ENCODE measurements around the gene HOXC9. TPM values are rescaled to one million over a fixed set of nuclear protein-coding genes. Genes with fewer than 3 reads are reported as not detected.
"Not testable (repeated sequence)": the region's sequence is repeated elsewhere in the genome, so short reads cannot be mapped to it uniquely, and the experiment has no call there.

Gene HOXC9
- total RNA-seq, 1 donor = 0.86 TPM

DNA sequence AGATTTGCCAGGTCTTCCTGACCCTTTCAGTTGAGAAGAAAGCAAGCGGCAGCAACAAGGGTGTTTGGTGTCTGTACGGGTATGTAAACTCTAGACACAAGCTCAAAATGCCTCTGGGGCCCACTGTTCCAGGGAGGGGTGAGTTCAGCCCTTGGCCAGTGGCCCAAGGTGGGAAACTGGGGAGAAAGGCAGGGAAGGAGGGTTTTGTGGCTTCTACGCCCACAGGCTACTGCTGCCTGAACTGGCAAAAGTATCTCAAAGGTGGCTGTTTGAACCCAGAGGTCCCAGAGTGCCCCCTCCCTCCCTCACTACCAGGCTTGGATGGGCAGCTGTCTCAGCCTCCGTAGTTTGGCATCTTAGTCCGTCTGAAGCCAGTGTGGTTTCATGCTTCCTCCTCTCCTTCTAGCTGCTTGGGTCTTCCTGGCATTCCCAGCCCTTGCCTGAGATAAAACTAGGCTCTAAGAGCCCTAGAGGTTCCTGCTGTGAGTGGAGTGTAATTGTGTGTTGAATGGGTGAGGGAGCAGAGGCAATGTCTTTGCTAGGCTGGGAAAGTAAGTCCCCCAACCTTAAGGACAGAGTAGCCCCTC lies 38.4 kb downstream of the HOXC9 start:
- TF ChIP-seq, protein P1, sequence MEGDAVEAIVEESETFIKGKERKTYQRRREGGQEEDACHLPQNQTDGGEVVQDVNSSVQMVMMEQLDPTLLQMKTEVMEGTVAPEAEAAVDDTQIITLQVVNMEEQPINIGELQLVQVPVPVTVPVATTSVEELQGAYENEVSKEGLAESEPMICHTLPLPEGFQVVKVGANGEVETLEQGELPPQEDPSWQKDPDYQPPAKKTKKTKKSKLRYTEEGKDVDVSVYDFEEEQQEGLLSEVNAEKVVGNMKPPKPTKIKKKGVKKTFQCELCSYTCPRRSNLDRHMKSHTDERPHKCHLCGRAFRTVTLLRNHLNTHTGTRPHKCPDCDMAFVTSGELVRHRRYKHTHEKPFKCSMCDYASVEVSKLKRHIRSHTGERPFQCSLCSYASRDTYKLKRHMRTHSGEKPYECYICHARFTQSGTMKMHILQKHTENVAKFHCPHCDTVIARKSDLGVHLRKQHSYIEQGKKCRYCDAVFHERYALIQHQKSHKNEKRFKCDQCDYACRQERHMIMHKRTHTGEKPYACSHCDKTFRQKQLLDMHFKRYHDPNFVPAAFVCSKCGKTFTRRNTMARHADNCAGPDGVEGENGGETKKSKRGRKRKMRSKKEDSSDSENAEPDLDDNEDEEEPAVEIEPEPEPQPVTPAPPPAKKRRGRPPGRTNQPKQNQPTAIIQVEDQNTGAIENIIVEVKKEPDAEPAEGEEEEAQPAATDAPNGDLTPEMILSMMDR (IDR thresholded peaks at IDR 0.05; ENCODE audit: insufficient read depth, low read depth, low read length) = no peak
- no peak overlapping the region for H3K4me3 ChIP-seq (ENCODE audit: low read depth, low read length)
- DNase-seq (ENCODE audit: low read depth) = no peak

DNA sequence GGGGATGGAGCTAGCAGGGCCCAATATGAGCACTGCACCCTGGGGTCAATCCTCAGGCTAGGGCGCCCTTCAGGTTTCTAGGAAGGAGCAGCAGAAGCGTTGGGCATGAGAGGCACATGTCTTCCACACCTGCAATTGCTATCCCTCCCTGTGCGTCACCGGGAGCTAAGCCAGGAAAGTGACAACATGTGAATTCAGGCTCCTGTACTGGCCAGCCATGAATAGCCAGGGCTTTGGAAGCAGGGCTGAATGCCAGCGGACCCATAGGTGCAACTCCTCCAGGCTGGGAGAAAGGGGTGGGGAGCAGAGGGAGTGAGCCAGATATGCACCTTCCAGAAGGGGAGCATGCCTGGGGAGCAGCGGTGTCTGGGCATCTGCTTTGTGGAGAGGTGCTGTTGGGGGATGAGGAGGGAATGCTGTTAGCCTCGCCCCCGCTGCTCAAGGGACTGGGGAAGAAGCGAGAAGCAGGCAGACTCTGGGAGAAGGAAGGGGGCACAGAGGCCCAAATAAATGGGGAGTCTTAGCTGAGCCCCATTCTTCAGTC lies 39.0 kb downstream of the HOXC9 start:
- no peak for DNase-seq (ENCODE audit: low read depth)
- TF ChIP-seq, protein P1 (IDR thresholded peaks at IDR 0.05; ENCODE audit: insufficient read depth, low read depth, low read length) = no peak
- H3K4me3 ChIP-seq (ENCODE audit: low read depth, low read length) = no peak overlapping the region

- TF ChIP-seq, protein P1 (IDR thresholded peaks at IDR 0.05; ENCODE audit: insufficient read depth, low read depth, low read length) = no peak
- no peak overlapping the region for H3K4me3 ChIP-seq (ENCODE audit: low read depth, low read length)
- no peak for DNase-seq (ENCODE audit: low read depth)
Measured at GRCh38 chr12:54039417-54040147, 39.6 kb downstream of the HOXC9 start.

DNA sequence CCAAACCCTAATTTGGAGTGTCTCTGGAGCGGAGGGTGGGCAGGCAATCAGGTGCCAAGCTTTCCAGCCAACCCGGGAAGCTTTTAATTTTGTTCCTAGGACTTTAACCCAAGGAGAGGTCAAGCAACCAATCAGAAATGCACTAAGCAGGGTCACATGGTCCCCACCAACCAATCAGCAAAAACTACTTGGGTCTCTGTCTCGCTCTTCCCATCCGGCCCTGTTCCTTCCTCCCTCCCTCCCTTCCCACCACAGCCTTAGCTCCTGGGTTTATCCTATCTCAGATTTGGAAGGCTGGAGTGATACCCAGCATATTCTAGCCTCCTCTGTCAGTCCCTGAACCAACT lies 40.2 kb downstream of the HOXC9 start:
- TF ChIP-seq, protein P1 (IDR thresholded peaks at IDR 0.05; ENCODE audit: insufficient read depth, low read depth, low read length) = no peak
- H3K4me3 ChIP-seq (ENCODE audit: low read depth, low read length) = no peak overlapping the region
- no peak for DNase-seq (ENCODE audit: low read depth)

GRCh38 chr12:54040648-54041047 lies 40.7 kb downstream of the HOXC9 start:
- no peak overlapping the region for H3K4me3 ChIP-seq (ENCODE audit: low read depth, low read length)
- TF ChIP-seq, protein P1 (IDR thresholded peaks at IDR 0.05; ENCODE audit: insufficient read depth, low read depth, low read length) = no peak
- no peak for DNase-seq (ENCODE audit: low read depth)

DNA sequence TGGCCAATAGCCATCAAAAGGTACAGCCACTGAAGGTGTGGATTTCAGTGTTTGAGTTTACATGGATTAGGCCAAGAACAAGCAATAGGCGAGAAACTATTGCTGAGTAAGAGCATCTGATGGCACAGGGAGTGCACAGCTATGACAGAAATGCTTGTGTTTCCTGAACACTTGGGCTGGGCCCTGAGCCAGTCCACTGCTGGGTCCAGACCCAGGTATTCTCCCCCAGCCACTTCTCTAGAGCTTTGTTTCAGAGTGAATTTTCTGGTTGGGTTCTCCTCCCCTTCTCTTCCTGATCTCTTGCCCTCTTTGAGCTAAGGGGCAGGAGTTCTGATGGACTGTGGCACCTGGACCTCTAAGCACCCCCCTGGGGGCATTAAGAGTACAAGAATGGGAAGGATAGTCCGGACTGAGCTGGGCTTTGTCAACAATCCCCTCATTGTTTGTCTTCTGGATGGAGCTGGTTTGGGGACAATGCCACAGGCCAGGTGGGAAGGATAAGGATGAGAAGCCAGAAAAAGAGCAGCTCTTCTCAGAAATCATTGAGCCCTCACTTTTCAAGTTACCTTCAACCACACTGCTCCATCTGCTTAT lies 41.2 kb downstream of the HOXC9 start:
- TF ChIP-seq, protein P1 (IDR thresholded peaks at IDR 0.05; ENCODE audit: insufficient read depth, low read depth, low read length) = no peak
- DNase-seq (ENCODE audit: low read depth) = no peak
- H3K4me3 ChIP-seq (ENCODE audit: low read depth, low read length) = no peak overlapping the region

DNA sequence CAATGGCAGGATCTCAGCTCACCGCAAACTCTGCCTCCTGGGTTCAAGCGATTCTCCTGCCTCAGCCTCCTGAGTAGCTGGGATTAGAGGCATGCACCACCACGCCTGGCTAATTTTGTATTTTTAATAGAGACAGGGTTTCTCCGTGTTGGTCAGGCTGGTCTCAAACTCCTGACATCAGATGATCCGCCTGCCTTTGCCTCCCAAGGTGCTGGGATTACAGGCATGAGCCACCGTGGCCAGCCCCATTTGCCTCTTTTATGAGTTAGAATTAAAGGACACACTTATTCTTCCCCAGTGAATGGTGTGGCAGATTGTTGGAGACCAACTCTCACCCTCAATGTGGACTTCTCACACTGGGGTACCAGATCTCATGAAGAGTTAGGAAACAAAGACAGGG lies 42.1 kb downstream of the HOXC9 start:
- DNase-seq (ENCODE audit: low read depth) = not testable (repeated sequence)

More for the DNA sequence above, 42.1 kb downstream of the HOXC9 start:
- not testable (repeated sequence) for H3K4me3 ChIP-seq (ENCODE audit: low read depth, low read length)
